Lower leg skin (tissue), 3 donors: ENCODE results near the gene IQSEC3.

Experiments used
- POLR2A ChIP-seq, 2 donors: fragments of 450-650 bp; IDR thresholded peaks; one replicate each; pipeline ENCODE4 v1.6.1; 2016 to 2017; ENCODE audit warnings: antibody characterized with exemption in 2 of 2, mild to moderate bottlenecking in 1 of 2, moderate library complexity in 1 of 2
- TF ChIP-seq, protein P1 (sequence below), 3 donors: fragments of 450-650 bp; IDR thresholded peaks; one replicate each; pipeline ENCODE4 v1.5.1; 2016; ENCODE audit warnings: antibody characterized with exemption in 3 of 3, mild to moderate bottlenecking in 3 of 3, moderate library complexity in 2 of 3

DNA sequence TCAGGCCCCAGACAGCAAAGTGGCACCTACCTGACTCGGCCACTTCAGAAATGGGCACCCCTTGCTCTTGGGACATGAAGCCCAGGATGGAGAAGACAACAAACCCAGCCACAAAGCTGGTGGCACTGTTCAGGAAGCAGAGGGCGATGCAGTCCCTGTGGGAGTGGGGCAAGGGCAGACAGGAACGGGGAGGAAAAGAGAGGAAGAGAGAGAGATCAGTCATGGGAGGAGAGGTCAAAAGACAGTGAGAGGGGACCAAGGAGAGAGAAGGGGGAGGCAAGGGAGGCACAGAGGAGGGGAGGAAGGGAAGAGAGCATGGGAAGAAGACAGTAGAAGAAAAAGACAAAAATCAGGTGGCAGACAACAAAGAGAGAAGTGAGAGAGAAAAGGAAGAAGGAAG lies 130.8 kb downstream of the IQSEC3 start:
- TF ChIP-seq, protein P1, sequence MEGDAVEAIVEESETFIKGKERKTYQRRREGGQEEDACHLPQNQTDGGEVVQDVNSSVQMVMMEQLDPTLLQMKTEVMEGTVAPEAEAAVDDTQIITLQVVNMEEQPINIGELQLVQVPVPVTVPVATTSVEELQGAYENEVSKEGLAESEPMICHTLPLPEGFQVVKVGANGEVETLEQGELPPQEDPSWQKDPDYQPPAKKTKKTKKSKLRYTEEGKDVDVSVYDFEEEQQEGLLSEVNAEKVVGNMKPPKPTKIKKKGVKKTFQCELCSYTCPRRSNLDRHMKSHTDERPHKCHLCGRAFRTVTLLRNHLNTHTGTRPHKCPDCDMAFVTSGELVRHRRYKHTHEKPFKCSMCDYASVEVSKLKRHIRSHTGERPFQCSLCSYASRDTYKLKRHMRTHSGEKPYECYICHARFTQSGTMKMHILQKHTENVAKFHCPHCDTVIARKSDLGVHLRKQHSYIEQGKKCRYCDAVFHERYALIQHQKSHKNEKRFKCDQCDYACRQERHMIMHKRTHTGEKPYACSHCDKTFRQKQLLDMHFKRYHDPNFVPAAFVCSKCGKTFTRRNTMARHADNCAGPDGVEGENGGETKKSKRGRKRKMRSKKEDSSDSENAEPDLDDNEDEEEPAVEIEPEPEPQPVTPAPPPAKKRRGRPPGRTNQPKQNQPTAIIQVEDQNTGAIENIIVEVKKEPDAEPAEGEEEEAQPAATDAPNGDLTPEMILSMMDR (IDR thresholded peaks at IDR 0.05) = no peak
- TF ChIP-seq POLR2A (IDR thresholded peaks at IDR 0.05) = no peak
